HG03175 (cell line): ENCODE results near the gene UBR4.

Experiments used
- ATAC-seq: cut with Tn5 transposase; IDR thresholded peaks from one replicate; pipeline ENCODE4 v1.9.1; 2021; ENCODE audit warnings: mild to moderate bottlenecking, moderate library complexity; ENCODE audit not compliant: unreplicated experiment

UBR4 gene

GRCh38 chr1:19149736-19150135 is 60.3 kb downstream of the UBR4 start:
- ATAC-seq: no peak

- ATAC-seq: no peak
Observed at GRCh38 chr1:19140465-19140864, 69.6 kb downstream of the UBR4 start.

GRCh38 chr1:19139711-19140110 is 70.4 kb downstream of the UBR4 start:
- ATAC-seq: no peak

DNA sequence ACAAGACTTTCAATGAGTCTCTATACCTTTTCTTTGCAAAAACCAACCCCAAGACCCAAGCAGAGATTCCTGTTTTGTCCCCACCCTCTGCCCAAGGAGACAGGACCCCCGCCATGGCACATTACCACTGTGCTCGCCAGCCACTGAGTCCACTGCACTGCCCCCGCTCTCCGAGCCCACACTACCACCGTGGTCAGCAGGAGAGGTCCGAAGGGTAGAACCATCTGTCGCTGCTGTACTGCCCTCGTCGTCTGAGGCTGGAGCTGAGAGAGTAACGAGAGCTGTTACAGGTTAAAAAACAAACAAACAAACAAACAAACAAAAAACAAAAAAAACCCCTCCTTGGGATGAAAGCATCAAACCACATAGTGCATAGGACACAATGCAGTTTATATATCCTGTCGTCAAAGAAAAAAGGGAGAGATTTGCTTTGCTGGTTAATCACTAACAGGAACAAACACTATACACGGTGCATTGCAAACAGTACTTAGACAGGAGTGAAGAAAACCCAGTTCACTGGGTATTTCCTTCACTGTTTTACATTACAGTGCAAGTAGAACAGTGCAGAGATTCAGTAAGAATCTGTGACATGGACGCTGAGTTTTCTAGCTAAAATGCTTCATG is 71.0 kb downstream of the UBR4 start:
- no peak for ATAC-seq

- no peak for ATAC-seq
Observed at GRCh38 chr1:19138331-19138730, 71.7 kb downstream of the UBR4 start.

DNA sequence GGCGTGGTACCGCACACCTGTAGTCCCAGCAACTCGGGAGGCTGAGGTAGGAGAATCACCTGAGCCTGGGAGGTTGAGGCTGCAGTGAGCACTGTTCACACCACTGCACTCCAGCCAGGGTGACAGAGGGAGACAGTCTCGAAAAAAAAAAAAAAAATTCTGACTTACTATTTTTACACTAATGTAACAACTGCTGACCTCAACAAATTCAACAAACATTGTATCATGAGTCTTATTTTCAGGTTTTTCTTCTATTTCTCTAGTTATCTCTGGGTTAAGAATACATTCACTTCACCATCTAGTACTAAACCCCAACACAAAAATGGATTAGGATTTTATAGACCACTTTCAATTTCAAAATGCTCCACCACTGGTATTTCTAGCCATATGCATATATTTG is 72.9 kb downstream of the UBR4 start:
- ATAC-seq: no peak

DNA sequence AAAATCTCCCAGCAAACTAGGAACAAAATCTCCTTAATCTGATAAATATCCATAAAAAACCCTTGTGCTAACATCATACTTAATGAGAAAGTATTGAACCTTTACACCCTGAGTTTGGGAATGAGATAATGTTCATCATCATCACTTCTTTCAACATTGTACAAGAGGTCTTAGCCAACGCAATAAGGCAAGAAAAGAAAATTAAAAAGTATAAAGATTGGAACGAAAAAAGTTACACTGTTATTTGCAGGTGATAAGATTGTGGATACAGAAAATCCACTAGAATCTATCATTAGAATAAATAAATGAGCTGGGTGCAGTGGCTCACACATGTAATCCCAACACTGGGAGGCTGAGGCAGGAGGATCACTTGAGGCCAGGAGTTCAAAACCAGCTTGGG is 76.7 kb downstream of the UBR4 start:
- ATAC-seq: no peak

- no peak for ATAC-seq
Observed at GRCh38 chr1:19130468-19130867, 79.6 kb downstream of the UBR4 start.

DNA sequence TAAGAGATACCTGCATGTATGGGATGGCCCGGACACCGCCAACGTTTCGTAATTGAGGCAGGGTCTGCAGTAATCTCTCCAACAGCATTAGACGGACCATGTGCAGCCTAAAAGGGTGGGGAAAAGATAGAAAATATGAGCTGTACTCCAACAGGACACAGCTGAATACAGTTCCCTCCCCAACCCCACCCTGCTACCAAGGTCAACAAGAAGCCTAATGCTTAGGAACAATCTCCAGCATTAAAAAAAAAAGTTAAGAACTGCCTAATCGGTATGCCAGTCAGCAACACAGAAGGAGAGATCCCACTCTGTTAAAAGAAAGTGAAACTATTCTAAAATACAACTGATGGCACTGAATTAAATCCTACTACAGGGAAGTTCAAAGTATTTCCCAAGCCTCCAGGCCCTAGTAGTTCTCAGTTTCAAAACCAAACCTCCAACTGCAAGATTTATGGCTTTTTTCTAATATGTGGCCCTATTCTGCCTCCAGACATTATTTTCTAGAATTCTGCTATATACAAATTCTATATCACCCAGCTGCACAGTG is 81.0 kb downstream of the UBR4 start:
- no peak for ATAC-seq

- ATAC-seq: no peak
Observed at GRCh38 chr1:19124273-19124672, 85.8 kb downstream of the UBR4 start.

GRCh38 chr1:19123837-19124236 is 86.2 kb downstream of the UBR4 start:
- no peak for ATAC-seq

DNA sequence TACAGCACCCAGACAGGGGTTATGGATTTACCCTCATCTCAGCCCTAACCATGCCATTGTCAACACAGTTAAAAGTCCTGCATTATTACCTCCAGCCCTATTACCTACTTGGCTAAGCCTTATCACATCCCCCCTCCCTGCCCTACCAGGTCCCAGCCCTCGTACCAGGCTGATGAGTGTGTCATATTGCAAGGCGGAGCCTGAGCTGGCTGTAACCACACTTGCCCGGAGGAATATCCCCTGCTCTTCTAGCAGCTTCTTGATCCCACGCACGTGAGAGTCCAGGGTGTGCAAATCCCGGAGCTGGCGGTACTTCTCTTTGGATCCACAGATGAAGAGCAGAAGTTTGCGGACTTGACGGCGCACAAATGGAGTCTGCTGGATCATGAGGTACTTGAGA is 87.4 kb downstream of the UBR4 start:
- no peak for ATAC-seq

DNA sequence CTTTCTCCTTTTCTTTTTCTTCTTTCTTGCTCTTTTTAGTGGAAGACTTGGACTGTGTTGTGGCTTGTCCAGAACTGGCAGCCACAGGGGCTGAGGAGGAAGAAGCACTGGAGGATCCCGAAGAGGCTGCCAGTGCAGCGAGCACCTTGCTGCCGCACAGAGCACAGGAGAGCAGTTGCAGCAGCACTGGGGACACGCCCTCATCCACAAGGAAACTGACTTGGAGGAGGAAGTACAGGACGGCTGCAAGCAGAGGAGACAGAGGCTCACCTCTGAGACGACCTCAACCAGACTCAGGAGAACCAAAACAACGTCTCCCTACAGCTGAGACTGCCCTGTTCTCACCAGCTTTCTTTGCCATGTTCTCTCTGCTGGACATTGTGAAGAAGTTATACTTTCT is 88.9 kb downstream of the UBR4 start:
- ATAC-seq: no peak

DNA sequence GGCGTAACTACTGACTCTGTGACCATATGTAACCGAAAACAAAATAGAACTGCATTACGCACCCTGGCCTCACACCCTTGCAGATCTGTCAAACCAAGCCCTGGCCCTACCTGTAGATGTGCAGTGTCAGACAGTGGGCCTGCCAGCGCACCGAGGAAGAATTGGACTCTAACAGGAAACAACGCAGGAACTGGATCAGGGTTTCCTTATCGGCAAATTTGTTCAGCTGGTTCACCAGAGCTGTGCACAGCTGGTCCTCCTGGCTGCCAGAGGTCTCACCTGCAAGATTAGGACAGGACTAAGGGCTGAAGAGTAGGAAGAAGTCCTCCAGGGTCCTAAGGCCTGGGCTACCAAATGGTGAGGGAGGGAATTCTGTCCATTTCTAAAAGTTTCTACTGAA is 90.0 kb downstream of the UBR4 start:
- no peak for ATAC-seq

GRCh38 chr1:19115082-19115808 is 94.8 kb downstream of the UBR4 start:
- ATAC-seq: no peak

- no peak for ATAC-seq
Observed at GRCh38 chr1:19113697-19114092, 96.4 kb downstream of the UBR4 start.

- ATAC-seq: no peak
Observed at GRCh38 chr1:19112891-19113696, 97.0 kb downstream of the UBR4 start.

- ATAC-seq: no peak
Observed at GRCh38 chr1:19110257-19110927, 99.7 kb downstream of the UBR4 start.

DNA sequence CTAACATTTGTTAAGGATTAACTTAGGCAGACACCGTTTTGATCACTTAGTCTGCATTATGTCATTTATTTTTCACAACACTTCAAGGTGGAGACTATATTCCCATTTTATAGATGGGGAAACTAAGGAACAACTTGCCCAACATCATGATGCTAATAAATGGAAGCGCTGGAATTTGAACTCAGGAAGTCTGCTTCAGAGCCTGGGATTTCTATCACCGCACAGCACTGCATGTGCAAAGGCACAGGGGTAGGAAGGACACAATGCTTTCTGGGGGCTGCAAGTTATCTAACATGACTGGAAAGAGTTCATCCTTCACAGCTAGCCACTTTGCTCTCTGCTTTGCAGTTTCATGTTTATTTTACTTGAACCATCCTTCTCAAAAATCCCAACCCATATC is 100.5 kb downstream of the UBR4 start:
- no peak for ATAC-seq

DNA sequence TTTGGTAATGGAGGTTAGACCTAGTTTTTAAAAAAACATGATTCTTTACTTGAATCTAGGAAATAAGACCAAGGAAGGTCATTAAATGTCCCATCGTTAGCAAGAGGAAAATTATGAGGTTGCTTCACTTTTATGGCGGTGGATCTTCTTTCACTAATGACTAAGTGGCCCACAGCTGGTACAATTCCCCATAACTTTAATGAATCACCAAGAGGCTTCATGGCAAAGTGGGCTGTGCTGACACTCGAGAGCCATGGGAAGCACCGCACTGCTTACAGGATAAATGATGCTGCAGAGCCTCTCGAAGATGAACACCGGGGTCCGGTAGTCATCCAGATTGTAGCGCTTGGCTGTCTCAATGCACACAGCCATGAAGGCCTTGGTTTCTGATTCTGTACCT is 108.8 kb downstream of the UBR4 start:
- ATAC-seq: no peak

GRCh38 chr1:19100028-19100427 is 110.0 kb downstream of the UBR4 start:
- ATAC-seq: no peak
